Stimulated activated CD8-positive, alpha-beta memory T cell treated with anti-CD3 and anti-CD28 coated beads, Interleukin-15, amount 100 ng/mL, for 48 hours (primary cell): ENCODE measurements around the gene GAS7.
"Not testable (repeated sequence)": the region's sequence is repeated elsewhere in the genome, so short reads cannot be mapped to it uniquely, and the experiment has no call there.

Experiments used
- DNase-seq, 2 donors: peaks; one replicate each; pipeline ENCODE4 v3.0.0-alpha.2; 2020; ENCODE audit warnings: low read depth in 2 of 2

GAS7 gene

GRCh38 chr17:10021272-10021984, 177.0 kb downstream of the GAS7 start:
- no peak for DNase-seq

- no peak for DNase-seq
Measured at GRCh38 chr17:10019941-10020451, 178.4 kb downstream of the GAS7 start.

DNA sequence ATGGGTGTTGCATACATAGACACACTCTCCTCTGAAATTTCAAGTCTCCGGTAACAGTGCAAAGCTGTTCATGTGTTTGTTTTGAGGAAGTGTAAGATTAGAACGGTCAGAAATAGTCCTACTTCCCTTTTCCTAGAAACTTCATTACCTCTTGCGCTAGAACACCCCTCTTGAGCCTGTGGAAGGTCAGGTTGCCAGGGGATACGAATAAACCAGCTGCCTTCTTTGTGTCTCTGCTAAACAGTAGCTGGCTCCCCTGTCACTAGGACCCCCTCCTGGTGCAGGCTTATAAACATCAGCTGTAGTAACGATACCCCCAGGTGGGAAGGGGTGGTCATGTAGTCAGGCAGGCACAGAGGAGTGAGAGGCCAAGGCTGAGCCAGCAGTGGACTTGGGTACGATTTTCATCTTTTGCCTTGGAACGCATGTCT, 179.9 kb downstream of the GAS7 start:
- no peak for DNase-seq

DNA sequence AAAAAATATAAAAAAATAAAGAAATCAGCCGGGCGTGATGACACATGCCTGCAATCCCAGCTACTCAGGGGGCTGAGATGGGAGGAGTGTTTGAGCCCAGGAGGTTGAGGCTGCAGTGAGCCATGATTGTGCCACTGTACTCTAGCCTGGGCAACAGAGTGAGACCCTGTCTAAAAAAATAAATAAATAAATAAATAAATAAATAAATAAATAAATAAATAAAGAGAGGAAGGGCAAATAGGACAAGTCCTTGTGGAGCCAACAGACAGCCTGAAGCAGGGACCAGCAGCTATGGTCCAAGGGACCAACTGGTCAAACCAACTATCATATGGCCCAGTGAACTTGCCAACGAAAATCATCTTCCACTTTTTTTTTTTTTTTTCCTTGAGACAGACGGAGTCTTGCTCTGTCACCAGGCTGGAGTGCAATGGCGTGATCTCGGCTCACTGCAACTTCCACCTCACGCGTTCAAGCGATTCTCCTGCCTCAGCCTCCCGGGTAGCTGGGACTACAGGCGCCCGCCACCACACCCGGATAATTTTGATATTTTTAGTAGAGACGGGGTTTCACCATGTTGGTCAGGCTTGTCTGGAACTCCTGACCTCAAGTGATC, 181.3 kb downstream of the GAS7 start:
- not testable (repeated sequence) for DNase-seq

GRCh38 chr17:10013365-10014112, 184.9 kb downstream of the GAS7 start:
- no peak for DNase-seq

- no peak for DNase-seq
Measured at GRCh38 chr17:10010752-10011151, 187.7 kb downstream of the GAS7 start.

DNA sequence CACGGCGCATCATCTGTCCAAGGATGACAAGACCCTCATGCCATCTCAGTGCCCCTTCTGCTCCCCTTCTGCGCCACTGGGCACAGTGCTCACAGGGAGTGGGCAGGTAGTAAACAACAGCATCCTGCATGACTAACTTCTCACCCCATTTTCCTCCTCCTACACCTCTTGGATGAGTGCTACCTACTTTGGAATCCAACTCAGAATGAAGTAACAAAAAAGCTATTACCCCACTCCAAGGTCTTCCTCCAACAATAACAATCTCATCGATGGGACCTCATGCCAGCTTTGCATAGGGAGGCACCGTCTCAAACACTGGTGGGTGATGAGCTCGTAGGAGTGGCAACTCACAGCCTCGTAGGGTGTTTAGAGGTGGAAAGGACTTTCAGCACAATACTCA, 194.7 kb downstream of the GAS7 start:
- no peak for DNase-seq

GRCh38 chr17:10002567-10003360, 195.6 kb downstream of the GAS7 start:
- not testable (repeated sequence) for DNase-seq

- DNase-seq: no peak
Measured at GRCh38 chr17:10001306-10001873, 197.0 kb downstream of the GAS7 start.

DNA sequence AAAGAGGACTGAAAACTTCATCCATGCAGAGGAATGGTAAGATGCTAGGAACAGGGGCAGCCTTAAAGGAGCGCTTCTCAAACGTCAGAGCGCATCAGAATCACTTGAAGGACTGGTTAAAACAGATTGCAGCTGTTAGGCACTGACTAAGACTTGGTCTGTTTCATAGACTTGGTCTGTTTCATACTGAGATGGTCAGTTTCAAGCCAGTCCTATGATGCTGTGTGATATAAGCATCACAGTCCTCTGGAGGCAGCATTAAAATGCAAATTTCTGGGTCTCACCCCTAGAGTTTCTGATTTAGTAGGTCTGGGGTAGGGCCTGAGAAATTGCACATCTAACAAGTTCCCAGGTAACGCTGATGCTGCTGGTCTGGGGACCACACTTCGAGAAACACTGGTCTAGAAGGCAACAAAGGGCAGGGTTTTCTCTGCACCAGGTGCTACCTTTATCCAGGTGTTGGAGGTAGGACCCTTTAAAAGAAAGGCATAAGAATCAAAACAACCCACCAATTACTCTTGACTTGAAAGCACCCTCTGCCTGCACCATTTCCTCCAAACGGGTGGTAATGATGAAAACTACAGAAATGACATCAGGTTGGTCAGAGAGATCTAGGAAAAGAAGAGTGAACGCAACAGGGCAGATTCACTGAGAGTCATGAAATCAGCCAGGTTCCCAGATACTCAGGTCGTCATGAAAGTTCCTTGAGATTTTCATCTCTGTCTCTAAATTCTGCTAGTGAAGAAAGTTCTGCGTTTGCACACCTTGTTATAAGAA, 198.3 kb downstream of the GAS7 start:
- no peak for DNase-seq

- DNase-seq: no peak
Measured at GRCh38 chr17:9998060-9998459, 200.3 kb downstream of the GAS7 start.

- no peak for DNase-seq
Measured at GRCh38 chr17:9994761-9995160, 203.6 kb downstream of the GAS7 start.

- no peak for DNase-seq
Measured at GRCh38 chr17:9991796-9992195, 206.6 kb downstream of the GAS7 start.

- DNase-seq: no peak
Measured at GRCh38 chr17:9991351-9991750, 207.1 kb downstream of the GAS7 start.

DNA sequence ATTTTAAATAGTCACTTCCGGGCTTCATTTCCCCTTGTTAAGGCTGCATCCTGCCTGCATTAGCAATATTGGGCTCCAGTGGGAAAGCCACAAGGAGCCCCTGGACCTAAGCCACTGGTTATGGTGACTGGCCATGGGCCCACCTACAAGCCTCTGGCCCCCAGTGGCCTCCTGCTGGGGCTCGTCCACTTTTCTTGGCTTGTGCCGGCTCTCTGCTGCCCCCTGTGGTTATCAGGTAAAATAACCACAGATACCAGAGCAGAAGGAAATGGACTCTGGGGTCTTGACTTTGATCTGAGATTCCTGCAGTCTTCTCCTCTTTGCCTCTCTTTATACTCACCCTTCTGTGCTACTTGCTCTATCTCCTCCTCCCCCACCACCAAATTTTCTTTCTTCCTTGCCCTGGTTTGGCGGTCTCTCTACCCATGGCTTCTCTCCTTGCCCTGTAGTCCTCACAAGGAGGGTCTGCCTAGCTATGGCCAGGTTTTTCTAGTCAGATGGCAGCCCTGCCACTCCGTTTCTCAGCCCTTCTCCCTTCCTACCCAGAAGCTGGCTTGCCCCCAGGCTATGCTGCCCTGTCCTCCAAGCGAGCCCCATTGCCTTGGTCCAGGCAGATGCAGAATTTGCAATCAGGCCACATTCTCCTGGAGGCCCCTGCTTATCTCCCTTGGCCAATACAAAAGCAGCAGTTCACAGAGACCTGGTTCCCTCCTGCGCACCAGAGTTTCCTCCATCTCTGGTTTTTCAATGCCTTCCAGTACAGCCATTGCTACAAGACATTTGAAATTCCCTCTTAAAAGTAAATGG, 210.4 kb downstream of the GAS7 start:
- no peak for DNase-seq

DNA sequence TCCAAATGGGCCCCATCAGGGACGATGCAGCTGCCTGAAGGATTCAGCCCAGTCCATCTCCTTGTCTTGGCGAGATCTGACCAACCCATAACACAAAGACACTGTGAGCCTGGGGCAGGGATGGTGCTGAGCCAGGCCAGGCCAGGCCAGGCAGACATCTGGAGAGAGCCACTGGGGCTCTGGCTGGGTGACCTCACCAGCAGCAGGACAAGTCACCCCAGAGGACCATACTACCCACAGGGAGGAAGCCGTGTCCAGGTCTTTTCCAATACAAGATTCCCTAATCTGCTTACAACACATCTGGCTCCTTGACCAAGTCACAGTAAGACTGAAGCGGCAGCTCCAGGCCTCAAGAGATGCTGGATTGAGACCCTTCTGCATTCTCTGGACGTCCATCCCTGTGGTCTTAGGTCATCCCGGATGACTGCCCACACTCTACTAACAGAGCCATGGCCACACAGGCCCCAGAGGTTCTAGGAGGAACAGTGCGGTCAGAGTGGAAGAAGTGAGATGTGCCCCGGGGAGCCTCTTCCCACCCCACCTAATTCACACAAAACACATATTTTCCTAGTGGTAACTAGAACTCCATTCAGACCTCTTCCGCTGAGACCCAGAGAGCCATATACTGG, 211.5 kb downstream of the GAS7 start:
- no peak for DNase-seq

DNA sequence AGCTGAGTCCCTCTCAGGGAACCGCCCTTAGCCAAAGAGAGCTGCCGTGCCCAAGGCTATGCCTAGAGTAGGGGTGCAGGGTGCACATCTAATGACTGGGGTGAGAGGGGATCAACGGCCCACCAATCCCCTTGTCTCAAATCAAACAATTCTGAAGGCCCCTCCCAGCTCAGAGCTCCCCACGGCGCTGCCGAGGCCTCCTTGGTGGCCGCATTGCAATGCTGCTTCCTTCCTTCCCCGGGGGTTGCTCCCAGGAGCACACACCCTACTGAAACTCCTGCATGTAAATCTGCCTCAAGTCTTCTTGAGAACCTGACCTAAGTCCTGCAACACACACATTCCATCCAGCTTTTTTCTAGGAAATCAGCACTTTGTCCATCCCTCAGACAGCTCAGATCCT, 212.8 kb downstream of the GAS7 start:
- no peak for DNase-seq

- no peak for DNase-seq
Measured at GRCh38 chr17:9984768-9985167, 213.6 kb downstream of the GAS7 start.

DNA sequence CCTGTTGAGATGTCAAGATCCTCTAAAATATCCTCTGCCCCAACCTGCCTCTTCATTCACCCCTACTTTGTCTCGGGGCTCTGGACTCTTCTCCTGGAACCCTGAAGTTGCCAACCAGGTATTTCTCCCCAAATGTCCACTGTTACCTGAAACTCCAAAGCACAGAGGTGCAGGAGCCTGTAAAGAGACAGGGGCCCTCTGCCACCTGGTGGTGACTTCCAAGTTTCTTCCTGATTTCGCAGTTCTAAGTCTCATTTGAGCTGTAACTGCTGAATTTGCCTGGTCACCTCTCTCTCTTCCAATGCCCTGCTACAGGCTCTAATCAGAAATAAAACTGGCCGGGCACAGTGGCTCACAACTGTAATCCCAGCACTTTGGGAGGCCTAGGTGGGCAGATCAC, 216.2 kb downstream of the GAS7 start:
- no peak for DNase-seq
